Suprapubic skin (tissue), 4 donors: ENCODE results near the gene TELO2. TPM values are rescaled to one million over a fixed set of nuclear protein-coding genes. Genes with fewer than 3 reads are reported as not detected.

Experiments
- DNase-seq, 2 donors: peaks; one replicate each; pipeline ENCODE4 v3.0.0-alpha.2; 2019; ENCODE audit warnings: low spot score in 2 of 2
- H3K27ac ChIP-seq: fragments of 200-600 bp; sonication (generic); one replicate; pipeline ENCODE4 v1.5.1; 2019
- H3K27me3 ChIP-seq: fragments of 200-600 bp; sonication (generic); one replicate; pipeline ENCODE4 v1.5.1; 2019
- H3K36me3 ChIP-seq: fragments of 200-600 bp; sonication (generic); one replicate; pipeline ENCODE4 v1.5.1; 2019
- H3K4me1 ChIP-seq: fragments of 200-600 bp; sonication (generic); one replicate; pipeline ENCODE4 v1.5.1; 2019
- H3K4me3 ChIP-seq: fragments of 200-600 bp; sonication (generic); one replicate; pipeline ENCODE4 v1.5.1; 2019; ENCODE audit warnings: mild to moderate bottlenecking
- H3K9me3 ChIP-seq: fragments of 200-600 bp; sonication (generic); one replicate; pipeline ENCODE4 v1.5.1; 2019
- CTCF ChIP-seq, 2 donors: fragments of 200-600 bp in 1 of 2; fragments of 450-650 bp in 1 of 2; sonication (generic) in 1 of 2; IDR thresholded peaks; one replicate each; pipeline ENCODE4 v1.5.1; 2016 to 2019; ENCODE audit warnings: antibody characterized with exemption in 2 of 2, mild to moderate bottlenecking in 1 of 2, moderate library complexity in 1 of 2
- EP300 ChIP-seq: sonication (generic); formaldehyde crosslinking; IDR thresholded peaks from one replicate; pipeline ENCODE4 v1.6.1; 2017; ENCODE audit warnings: antibody characterized with exemption
- POLR2A ChIP-seq, 2 donors: fragments of 450-650 bp; IDR thresholded peaks; one replicate each; pipeline ENCODE4 v1.6.1; 2017; ENCODE audit warnings: antibody characterized with exemption in 2 of 2, mild to moderate bottlenecking in 2 of 2, moderate library complexity in 2 of 2
- POLR2AphosphoS5 ChIP-seq, 3 donors: sonication (generic); formaldehyde crosslinking; IDR thresholded peaks; one replicate each; pipeline ENCODE4 v1.6.1; 2017; ENCODE audit warnings: antibody characterized with exemption in 3 of 3
- WGBS: methylation state at CpG from one replicate; pipeline ENCODE4 v1.1.5; 2018; 5-methylcytosine and 5-hydroxymethylcytosine counted together
- total RNA-seq, 4 donors: library from RNA; depleted of rRNA; stranded (reverse); fragments of >200 nt; gene quantifications; one replicate each; pipeline ENCODE4 v1.1.0, GENCODE V29; 2016

TELO2 gene
- 10 to 100 TPM; 28.1 to 86.1 (median 35.2) TPM for total RNA-seq

DNA sequence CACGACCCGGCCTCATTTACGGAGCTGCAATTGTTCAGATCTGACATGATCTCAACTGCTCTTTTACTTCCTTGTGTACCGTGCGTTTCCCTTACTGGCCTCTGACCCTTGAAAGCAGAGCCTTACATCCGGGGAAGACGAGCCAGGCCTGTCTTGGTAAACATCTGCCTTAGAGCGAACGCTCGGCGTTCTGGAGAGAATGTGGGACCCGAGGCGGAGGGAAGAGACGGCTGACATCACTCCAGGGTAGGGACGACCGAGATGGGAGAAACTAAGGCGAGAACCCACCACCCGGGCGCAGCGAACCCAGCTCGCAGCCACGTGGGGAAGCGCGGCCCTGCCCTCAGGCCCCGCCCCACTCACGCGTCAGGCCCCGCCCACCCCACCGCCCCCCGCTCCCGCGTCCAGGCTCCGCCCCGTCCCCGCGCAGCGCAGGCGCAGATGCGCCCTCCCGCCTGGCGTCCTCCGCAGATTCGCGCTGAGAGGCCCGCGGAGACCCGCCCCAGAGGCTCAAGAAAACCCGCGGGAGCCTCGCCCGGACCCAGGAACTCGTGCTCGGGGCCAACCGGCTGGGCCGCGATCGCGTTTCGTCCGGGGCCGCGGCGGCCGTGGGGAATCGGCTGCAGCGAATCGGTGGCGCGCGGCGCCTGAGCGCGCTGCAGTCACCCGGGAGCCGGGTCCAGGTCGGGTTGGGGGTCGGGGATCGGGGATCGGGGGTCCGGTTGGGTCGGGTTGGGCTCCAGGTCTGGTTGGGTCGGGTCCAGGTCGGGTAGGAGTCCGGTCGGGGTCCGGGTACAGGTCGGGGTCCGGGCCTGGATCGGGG, at the start of gene TELO2:
TSS of gene TELO2 (plus strand) at position 438 of the 823 bp plus-strand sequence. CDS start 922 bp downstream, outside the sequence.
- DNase-seq, result peak; percentile 83 to 90
- 10% methylated on average over 18 of the region's 89 CpGs for WGBS

DNA sequence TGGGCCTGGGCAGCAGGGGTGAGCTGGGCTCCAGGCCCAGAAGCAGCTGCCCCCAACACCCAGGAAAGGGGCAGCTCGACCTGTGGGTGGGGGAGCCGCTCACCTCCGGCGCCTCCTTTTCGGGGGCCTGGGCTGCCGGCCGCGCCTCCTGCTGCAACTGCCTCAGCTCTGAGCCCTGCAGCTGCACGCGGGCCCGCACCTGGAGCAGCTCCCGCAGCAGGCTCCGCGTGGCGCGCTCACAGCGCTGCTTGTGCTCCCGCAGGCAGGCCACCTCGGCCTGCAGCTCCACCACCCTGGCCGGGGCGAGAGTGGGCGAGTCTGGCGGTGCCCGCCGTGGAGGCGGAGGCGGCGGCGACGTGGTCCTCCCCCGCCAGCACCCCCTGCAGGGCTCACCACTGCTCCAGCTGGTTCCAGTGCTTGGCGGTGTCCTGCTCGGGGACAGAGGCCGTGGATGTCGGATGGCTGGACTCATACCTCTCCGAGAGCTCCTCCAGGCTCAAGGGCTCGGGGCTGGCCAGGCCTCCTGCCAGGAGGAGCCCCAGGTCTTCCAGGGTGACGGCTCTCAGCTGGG, 49.7 kb upstream of the TELO2 start:
- no peak for DNase-seq
- WGBS, result 100% methylated on average over 2 of the region's 38 CpGs
- peaks cover 34% of the 10 kb centered on the region for H3K36me3 ChIP-seq
- no peak overlapping the region for H3K4me3 ChIP-seq
- H3K9me3 ChIP-seq, result no peaks in the 10 kb centered on the region
- no peaks in the 10 kb centered on the region for H3K27me3 ChIP-seq
- H3K27ac ChIP-seq, result no peak overlapping the region
- H3K4me1 ChIP-seq, result no peaks in the 10 kb centered on the region
- TF ChIP-seq POLR2AphosphoS5 (IDR thresholded peaks at IDR 0.05), result no peak
- TF ChIP-seq POLR2A (IDR thresholded peaks at IDR 0.05), result no peak
- TF ChIP-seq CTCF (IDR thresholded peaks at IDR 0.05), result no peak
- no peak for TF ChIP-seq EP300

More for the DNA sequence above, at the start of gene TELO2:
- H3K4me3 ChIP-seq, result peak within 1 kb of the TSS; percentile 68
- peaks cover 25% of the 10 kb centered on the region for H3K4me1 ChIP-seq
- H3K27ac ChIP-seq, result peak within 1 kb of the TSS; percentile 88
- H3K9me3 ChIP-seq, result no peaks in the 10 kb centered on the region
- no peaks in the 10 kb centered on the region for H3K27me3 ChIP-seq
- peaks cover 28% of the 10 kb centered on the region for H3K36me3 ChIP-seq
- no peak for TF ChIP-seq POLR2AphosphoS5 (IDR thresholded peaks at IDR 0.05)
- TF ChIP-seq CTCF (IDR thresholded peaks at IDR 0.05), result no peak
- peak; percentile 26 for TF ChIP-seq EP300

GRCh38 chr16:1443980-1444729, 49.0 kb upstream of the TELO2 start, which contains the start of gene CCDC154:
Gene CCDC154, minus strand, starts transcription at chr16:1444556. Its CDS starts 234 bp downstream, at chr16:1444322.
- TF ChIP-seq CTCF (IDR thresholded peaks at IDR 0.05) (no peak), EP300 (no peak), POLR2A (IDR thresholded peaks at IDR 0.05) (no peak), POLR2AphosphoS5 (IDR thresholded peaks at IDR 0.05) (no peak)
- H3K4me3 ChIP-seq, result no peak within 1 kb of the TSS
- WGBS, result 71% methylated on average over 12 of the region's 27 CpGs
- no peaks in the 10 kb centered on the region for H3K27me3 ChIP-seq
- H3K9me3 ChIP-seq, result no peaks in the 10 kb centered on the region
- H3K4me1 ChIP-seq, result no peaks in the 10 kb centered on the region
- H3K36me3 ChIP-seq, result peaks cover 40% of the 10 kb centered on the region
- no peak for DNase-seq
- H3K27ac ChIP-seq, result no peak within 1 kb of the TSS

GRCh38 chr16:1444730-1445517, 48.2 kb upstream of the TELO2 start:
- H3K27ac ChIP-seq, result no peak overlapping the region
- H3K4me1 ChIP-seq, result no peaks in the 10 kb centered on the region
- peaks cover 48% of the 10 kb centered on the region for H3K36me3 ChIP-seq
- H3K4me3 ChIP-seq, result no peak overlapping the region
- no peaks in the 10 kb centered on the region for H3K27me3 ChIP-seq
- DNase-seq, result no peak
- H3K9me3 ChIP-seq, result no peaks in the 10 kb centered on the region
- WGBS, result 86% methylated on average over 28 of the region's 48 CpGs
- TF ChIP-seq POLR2AphosphoS5 (IDR thresholded peaks at IDR 0.05) (no peak), POLR2A (IDR thresholded peaks at IDR 0.05) (no peak), EP300 (no peak), CTCF (IDR thresholded peaks at IDR 0.05) (no peak)
